A549 treated with Mapracorat at 1 μM for 4 hours (cell line): Measurements from ENCODE around the gene CCDC192. TPM values are rescaled to one million over a fixed set of nuclear protein-coding genes. Genes with fewer than 3 reads are reported as not detected.

ENCODE experiments used
- total RNA-seq: library from RNA; stranded (reverse); fragments of 200-300 nt; extraction: Qiagen RNA extraction; gene quantifications from 5 replicates; pipeline ENCODE4 v1.2.3, GENCODE V29; 2022

The CCDC192 gene, protein sequence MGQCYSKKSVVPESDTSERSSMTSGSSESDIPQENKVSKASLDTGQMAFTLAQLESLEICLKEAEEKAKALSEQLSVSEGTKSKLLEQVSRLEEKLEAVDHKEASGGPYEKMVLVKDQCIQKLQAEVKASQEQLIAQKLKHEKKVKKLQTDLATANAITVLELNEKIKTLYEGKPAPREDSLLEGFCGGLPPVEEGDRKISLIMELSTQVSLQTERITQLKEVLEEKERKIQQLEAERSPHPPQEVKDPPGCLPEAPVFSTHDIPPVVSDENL
- not detected in 5 replicates for total RNA-seq

GRCh38 chr5:127702926-127703561, at the start of gene CCDC192:
TSS of gene CCDC192 (plus strand) at chr5:127703391. CDS start at chr5:127703446, 55 bp downstream.

Other genes with a start within 250 kb of the CCDC192 start
- gene PRRC1, start 185.8 kb upstream of the CCDC192 start, total RNA-seq = 44.0 to 55.2 TPM (median 48.4 TPM) in 5 replicates
- not detected in 5 replicates for gene CTXN3, start 54.3 kb upstream of the CCDC192 start, total RNA-seq